SK-N-SH (cell line): ENCODE measurements around the gene SEPTIN2.

Source experiments
- EP300 ChIP-seq, 2 experiments: IDR thresholded peaks; 2 replicates each; pipeline versions ENCODE4 v1.4.0 to v1.6.1; 2012; ENCODE audit warnings: borderline replicate concordance in 1 of 2, low read depth in 1 of 2, low read length in 1 of 2
- EZH2phosphoT487 ChIP-seq: fragments of 200-600 bp; sonication (generic); IDR thresholded peaks from 2 replicates; pipeline ENCODE4 v1.6.1; 2017; ENCODE audit warnings: low read depth, mixed run types, mild to moderate bottlenecking, antibody characterized with exemption, moderate library complexity, borderline replicate concordance
- GABPA ChIP-seq: IDR thresholded peaks from 2 replicates; pipeline ENCODE4 v1.4.0; 2012; ENCODE audit warnings: low read depth, mild to moderate bottlenecking
- POLR2AphosphoS5 ChIP-seq: IDR thresholded peaks from 2 replicates; pipeline ENCODE4 v1.6.1; 2012; ENCODE audit warnings: low read depth, low read length
- RAD21 ChIP-seq: IDR thresholded peaks from 2 replicates; pipeline ENCODE4 v1.6.1; 2012; ENCODE audit warnings: mild to moderate bottlenecking, low read length
- RFX5 ChIP-seq: IDR thresholded peaks from 2 replicates; pipeline ENCODE4 v1.6.1; 2012; ENCODE audit warnings: mild to moderate bottlenecking, improper control_type of control experiment, low read length
- TF ChIP-seq, protein P1 (sequence below): fragments of 200-600 bp; sonication (generic); IDR thresholded peaks from 2 replicates; pipeline ENCODE4 v1.6.1; 2017; ENCODE audit warnings: antibody characterized with exemption, mild to moderate bottlenecking, moderate library complexity
- TF ChIP-seq, protein P2 (sequence below): IDR thresholded peaks from 2 replicates; pipeline ENCODE4 v1.4.0; 2012; ENCODE audit warnings: low read depth
- TF ChIP-seq, protein P3 (sequence below): IDR thresholded peaks from 2 replicates; pipeline ENCODE4 v1.4.0; 2012; ENCODE audit warnings: low read depth, borderline replicate concordance

DNA sequence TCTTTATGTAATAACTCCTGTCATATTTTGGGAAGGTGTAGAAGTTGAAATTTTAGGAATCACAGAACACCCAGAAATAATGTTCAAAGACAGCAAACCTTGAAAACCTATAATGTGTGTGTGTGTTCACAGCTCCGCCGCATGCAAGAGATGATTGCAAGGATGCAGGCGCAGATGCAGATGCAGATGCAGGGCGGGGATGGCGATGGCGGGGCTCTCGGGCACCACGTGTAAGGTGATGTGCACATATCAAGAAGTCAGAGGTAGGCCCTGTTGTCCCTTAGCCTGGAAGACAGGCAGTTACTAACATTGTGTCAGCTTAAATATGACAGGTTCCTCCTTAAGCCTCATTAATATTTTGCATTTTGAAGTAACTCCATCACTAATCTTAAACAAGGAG, 34.2 kb downstream of the SEPTIN2 start:
- TF ChIP-seq, protein P1, sequence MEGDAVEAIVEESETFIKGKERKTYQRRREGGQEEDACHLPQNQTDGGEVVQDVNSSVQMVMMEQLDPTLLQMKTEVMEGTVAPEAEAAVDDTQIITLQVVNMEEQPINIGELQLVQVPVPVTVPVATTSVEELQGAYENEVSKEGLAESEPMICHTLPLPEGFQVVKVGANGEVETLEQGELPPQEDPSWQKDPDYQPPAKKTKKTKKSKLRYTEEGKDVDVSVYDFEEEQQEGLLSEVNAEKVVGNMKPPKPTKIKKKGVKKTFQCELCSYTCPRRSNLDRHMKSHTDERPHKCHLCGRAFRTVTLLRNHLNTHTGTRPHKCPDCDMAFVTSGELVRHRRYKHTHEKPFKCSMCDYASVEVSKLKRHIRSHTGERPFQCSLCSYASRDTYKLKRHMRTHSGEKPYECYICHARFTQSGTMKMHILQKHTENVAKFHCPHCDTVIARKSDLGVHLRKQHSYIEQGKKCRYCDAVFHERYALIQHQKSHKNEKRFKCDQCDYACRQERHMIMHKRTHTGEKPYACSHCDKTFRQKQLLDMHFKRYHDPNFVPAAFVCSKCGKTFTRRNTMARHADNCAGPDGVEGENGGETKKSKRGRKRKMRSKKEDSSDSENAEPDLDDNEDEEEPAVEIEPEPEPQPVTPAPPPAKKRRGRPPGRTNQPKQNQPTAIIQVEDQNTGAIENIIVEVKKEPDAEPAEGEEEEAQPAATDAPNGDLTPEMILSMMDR, result no peak
- TF ChIP-seq RAD21 (no peak), POLR2AphosphoS5 (no peak), EZH2phosphoT487 (no peak), EP300 (IDR thresholded peaks at IDR 0.05; ENCODE audit: borderline replicate concordance in 1 of 2, low read depth in 1 of 2, low read length in 1 of 2) (no peak), RFX5 (no peak), GABPA (no peak)
- TF ChIP-seq, protein P2, sequence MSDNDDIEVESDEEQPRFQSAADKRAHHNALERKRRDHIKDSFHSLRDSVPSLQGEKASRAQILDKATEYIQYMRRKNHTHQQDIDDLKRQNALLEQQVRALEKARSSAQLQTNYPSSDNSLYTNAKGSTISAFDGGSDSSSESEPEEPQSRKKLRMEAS, result no peak
- TF ChIP-seq, protein P3, sequence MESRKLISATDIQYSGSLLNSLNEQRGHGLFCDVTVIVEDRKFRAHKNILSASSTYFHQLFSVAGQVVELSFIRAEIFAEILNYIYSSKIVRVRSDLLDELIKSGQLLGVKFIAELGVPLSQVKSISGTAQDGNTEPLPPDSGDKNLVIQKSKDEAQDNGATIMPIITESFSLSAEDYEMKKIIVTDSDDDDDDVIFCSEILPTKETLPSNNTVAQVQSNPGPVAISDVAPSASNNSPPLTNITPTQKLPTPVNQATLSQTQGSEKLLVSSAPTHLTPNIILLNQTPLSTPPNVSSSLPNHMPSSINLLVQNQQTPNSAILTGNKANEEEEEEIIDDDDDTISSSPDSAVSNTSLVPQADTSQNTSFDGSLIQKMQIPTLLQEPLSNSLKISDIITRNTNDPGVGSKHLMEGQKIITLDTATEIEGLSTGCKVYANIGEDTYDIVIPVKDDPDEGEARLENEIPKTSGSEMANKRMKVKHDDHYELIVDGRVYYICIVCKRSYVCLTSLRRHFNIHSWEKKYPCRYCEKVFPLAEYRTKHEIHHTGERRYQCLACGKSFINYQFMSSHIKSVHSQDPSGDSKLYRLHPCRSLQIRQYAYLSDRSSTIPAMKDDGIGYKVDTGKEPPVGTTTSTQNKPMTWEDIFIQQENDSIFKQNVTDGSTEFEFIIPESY, result no peak
